GM19193 (cell line): ENCODE results near the gene ZFTA.

Source experiments
- POLR2A ChIP-seq: IDR thresholded peaks from 4 replicates; pipeline ENCODE4 v1.6.1; 2011; ENCODE audit not compliant: insufficient read depth, insufficient read length; ENCODE audit errors: extremely low read depth

Gene ZFTA

DNA sequence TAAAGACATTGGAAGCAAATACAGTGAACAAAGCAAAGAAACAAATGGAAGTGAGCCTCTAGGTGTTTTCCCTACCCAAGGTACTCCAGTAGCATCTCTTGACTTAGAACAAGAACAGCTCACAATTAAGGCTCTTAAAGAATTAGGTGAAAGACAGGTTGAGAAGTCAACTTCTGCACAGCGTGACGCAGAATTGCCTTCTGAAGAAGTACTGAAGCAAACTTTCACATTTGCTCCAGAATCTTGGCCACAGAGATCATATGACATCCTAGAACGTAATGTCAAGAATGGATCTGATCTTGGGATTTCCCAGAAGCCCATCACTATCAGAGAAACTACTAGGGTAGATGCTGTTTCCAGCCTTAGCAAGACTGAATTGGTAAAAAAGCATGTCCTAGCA, 48.0 kb downstream of the ZFTA start:
- no peak for TF ChIP-seq POLR2A

DNA sequence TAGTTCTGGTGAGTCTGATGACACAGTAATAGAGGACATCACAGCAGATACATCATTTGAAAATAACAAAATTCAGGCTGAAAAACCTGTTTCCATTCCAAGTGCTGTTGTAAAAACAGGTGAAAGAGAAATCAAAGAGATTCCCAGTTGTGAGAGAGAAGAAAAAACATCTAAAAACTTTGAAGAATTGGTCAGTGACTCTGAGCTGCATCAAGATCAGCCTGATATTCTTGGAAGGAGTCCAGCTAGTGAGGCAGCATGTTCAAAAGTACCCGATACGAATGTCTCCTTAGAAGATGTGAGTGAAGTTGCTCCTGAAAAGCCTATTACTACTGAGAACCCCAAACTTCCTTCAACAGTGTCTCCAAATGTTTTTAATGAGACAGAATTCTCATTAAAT, 48.6 kb downstream of the ZFTA start:
- no peak for TF ChIP-seq POLR2A

DNA sequence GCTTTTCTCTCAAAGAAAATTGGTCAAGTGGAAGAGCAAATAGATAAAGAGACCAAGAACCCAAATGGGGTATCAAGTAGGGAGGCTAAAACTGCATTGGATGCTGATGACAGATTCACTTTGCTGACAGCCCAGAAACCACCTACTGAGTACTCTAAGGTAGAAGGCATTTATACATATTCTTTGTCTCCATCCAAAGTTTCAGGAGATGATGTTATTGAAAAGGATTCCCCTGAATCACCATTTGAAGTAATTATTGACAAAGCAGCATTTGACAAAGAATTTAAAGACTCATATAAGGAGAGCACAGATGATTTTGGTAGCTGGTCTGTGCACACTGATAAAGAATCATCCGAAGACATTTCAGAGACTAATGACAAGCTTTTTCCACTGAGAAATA, 49.6 kb downstream of the ZFTA start:
- TF ChIP-seq POLR2A: no peak
